ENCODE results near the gene SMIM7. TPM values are rescaled to one million over a fixed set of nuclear protein-coding genes. Genes with fewer than 3 reads are reported as not detected.

SMIM7 gene
- total RNA-seq, 1 experiment from 2014 or later = 55.9 TPM

DNA sequence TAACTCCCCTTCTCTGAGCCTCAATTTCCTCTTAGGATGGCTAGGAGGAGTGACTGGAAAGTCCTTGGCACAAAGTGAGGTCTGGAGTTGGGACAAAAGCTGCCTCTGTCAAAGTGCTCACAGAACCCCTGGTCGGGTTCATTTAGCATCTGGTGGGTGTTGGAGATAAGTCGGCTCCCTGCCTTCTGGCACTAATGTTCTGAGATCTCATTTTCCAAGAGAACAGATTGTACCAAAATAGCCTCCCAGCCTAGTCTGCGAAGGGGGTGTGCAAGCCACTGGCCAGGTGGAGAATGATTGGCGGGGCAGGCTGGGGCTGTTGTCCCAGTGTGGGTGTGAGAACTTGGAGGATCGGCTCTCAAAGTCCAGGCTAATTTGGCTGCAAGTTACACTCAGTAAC is 39.0 kb upstream of the SMIM7 start:
- Mint-ChIP-seq H3K4me1 (no peaks in the 10 kb centered on the region), H3K9me3 (peaks cover 7% of the 10 kb centered on the region), H3K4me3 (no peak overlapping the region), H3K27me3 (ENCODE audit: low read depth) (peaks cover 3% of the 10 kb centered on the region; the same call in 1 of the 2 replicates), H3K36me3 (no peaks in the 10 kb centered on the region), H3K27ac (no peak overlapping the region)
- CTCF ChIA-PET = interaction anchor here (1.0 kb wide), 1 partner anchor 16 kb away, joined by 6 read pairs; no protein-coding TSS in a partner anchor
- TF ChIP-seq ZMAT4 (CRISPR knock-in tag; IDR thresholded peaks at IDR 0.05) (no peak), ZNF423 (CRISPR knock-in tag; IDR thresholded peaks at IDR 0.05) (no peak), GABPB1 (CRISPR knock-in tag; IDR thresholded peaks at IDR 0.05) (no peak), ATF3 (CRISPR knock-in tag; conservative IDR thresholded peaks at IDR 0.05) (no peak), FOXP1 (CRISPR knock-in tag; IDR thresholded peaks at IDR 0.05; ENCODE audit: borderline replicate concordance) (no peak), JAZF1 (CRISPR knock-in tag; IDR thresholded peaks at IDR 0.05) (no peak)
- TF ChIP-seq, protein P1, sequence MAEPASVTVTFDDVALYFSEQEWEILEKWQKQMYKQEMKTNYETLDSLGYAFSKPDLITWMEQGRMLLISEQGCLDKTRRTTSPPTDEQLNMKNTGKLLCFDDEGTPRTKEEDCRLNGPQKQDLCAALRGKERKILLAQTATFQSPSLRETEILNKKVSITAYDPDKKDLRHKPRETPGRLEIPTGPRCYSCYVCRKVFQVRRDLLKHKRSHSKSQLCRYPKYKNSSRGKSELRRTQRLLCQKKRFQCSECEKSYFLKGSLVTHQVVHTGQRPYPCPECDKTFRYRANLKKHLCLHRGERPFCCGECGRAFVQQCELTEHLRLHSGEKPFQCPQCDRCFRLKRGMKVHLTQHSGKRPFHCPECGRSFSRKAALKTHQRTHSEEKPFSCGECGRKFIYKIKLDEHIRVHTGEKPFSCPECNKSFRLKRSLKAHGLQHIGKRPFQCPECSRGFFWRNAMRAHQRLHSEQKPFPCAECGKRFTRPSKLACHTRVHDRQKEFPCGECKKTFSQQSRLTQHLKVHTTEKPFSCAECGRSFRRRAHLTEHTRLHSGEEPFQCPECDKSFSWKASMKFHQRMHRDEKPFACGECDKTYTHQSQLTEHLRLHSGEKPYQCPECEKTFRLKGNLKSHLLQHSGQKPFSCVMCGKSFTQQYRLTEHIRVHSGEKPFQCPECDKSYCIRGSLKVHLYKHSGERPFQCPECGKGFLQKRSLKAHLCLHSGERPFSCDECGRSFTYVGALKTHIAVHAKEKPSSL (CRISPR knock-in tag; conservative IDR thresholded peaks at IDR 0.05) = no peak
- DNase-seq (ENCODE audit: low spot score) (no peak), ATAC-seq (no peak)
- POLR2A ChIA-PET = no interaction called here

DNA sequence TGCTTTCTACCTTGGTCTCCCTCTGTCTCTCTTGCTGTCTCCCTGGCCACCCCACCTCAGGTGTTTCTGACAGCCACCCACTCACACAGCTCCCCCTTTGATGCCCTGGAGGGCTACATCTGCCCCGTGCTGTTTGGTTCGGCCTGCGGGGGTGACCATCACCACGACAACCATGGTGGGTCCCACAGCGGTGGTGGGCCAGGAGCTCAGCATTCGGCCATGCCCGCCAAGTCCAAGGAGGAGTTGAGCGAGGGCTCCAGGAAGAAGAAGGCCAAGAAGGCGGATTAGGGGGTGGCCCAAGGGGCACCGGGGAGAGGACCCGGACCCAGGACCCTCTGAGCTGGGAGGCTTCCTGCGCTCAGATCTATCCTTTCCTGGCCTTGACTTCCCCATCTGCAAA is 28.1 kb upstream of the SMIM7 start:
- TF ChIP-seq ZBTB21 (CRISPR knock-in tag; IDR thresholded peaks at IDR 0.05; ENCODE audit: borderline replicate concordance) = no peak
- TF ChIP-seq ZNF671 (CRISPR knock-in tag; IDR thresholded peaks at IDR 0.05) = no peak
- TF ChIP-seq, protein P2, sequence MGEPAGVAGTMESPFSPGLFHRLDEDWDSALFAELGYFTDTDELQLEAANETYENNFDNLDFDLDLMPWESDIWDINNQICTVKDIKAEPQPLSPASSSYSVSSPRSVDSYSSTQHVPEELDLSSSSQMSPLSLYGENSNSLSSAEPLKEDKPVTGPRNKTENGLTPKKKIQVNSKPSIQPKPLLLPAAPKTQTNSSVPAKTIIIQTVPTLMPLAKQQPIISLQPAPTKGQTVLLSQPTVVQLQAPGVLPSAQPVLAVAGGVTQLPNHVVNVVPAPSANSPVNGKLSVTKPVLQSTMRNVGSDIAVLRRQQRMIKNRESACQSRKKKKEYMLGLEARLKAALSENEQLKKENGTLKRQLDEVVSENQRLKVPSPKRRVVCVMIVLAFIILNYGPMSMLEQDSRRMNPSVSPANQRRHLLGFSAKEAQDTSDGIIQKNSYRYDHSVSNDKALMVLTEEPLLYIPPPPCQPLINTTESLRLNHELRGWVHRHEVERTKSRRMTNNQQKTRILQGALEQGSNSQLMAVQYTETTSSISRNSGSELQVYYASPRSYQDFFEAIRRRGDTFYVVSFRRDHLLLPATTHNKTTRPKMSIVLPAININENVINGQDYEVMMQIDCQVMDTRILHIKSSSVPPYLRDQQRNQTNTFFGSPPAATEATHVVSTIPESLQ (CRISPR knock-in tag; IDR thresholded peaks at IDR 0.05) = no peak
- TF ChIP-seq, protein P3, sequence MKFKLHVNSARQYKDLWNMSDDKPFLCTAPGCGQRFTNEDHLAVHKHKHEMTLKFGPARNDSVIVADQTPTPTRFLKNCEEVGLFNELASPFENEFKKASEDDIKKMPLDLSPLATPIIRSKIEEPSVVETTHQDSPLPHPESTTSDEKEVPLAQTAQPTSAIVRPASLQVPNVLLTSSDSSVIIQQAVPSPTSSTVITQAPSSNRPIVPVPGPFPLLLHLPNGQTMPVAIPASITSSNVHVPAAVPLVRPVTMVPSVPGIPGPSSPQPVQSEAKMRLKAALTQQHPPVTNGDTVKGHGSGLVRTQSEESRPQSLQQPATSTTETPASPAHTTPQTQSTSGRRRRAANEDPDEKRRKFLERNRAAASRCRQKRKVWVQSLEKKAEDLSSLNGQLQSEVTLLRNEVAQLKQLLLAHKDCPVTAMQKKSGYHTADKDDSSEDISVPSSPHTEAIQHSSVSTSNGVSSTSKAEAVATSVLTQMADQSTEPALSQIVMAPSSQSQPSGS (CRISPR knock-in tag; IDR thresholded peaks at IDR 0.05; ENCODE audit: borderline replicate concordance, low read depth) = no peak
- no peak for TF ChIP-seq AR (CRISPR knock-in tag; IDR thresholded peaks at IDR 0.05)
- TF ChIP-seq NR3C1 (CRISPR knock-in tag; conservative IDR thresholded peaks at IDR 0.05; ENCODE audit: low read depth) = no peak
- Mint-ChIP-seq H3K27ac (no peak overlapping the region), H3K27me3 (ENCODE audit: low read depth) (no peaks in the 10 kb centered on the region; the same call in 1 of the 2 replicates), H3K4me1 (no peaks in the 10 kb centered on the region), H3K36me3 (no peaks in the 10 kb centered on the region), H3K4me3 (no peak overlapping the region), H3K9me3 (0 out of 2 replicates have a peak, but pooled peaks cover 4% of the 10 kb centered on the region)
- ATAC-seq = no peak
- no peak for DNase-seq (ENCODE audit: low spot score)
- ChIA-PET POLR2A (interaction anchor here (0.6 kb wide), 1 partner anchor 13 kb away, joined by 3 read pairs; no protein-coding TSS in a partner anchor), CTCF (no interaction called here)

Data from WTC11 (cell line).